PC-9 (cell line): ENCODE measurements around the gene AUTS2.

Experiments
- CTCF ChIP-seq: fragments of 200-600 bp; sonication (generic); conservative IDR thresholded peaks from 2 replicates; pipeline ENCODE4 v1.6.1; 2017; ENCODE audit warnings: mixed run types, antibody characterized with exemption, mild to moderate bottlenecking, moderate library complexity
- EZH2 ChIP-seq: fragments of 200-600 bp; sonication (generic); IDR thresholded peaks from 2 replicates; pipeline ENCODE4 v1.8.0; 2017; ENCODE audit warnings: antibody characterized with exemption, low read depth

- no peak for TF ChIP-seq CTCF
- no peak for TF ChIP-seq EZH2
Measured at GRCh38 chr7:70596598-70596913, 998.3 kb downstream of the AUTS2 start.
